GM23248 (cell line): ENCODE measurements around the gene PTPRN.

Source experiments
- EZH2 ChIP-seq: fragments of 200-600 bp; sonication (generic); IDR thresholded peaks from 2 replicates; pipeline ENCODE4 v1.6.1; 2018; ENCODE audit warnings: antibody characterized with exemption, mild to moderate bottlenecking; ENCODE audit not compliant: insufficient read depth, poor library complexity, severe bottlenecking
- EZH2phosphoT487 ChIP-seq: fragments of 200-600 bp; sonication (generic); IDR thresholded peaks from 2 replicates; pipeline ENCODE4 v1.6.1; 2018; ENCODE audit warnings: antibody characterized with exemption, moderate library complexity, mild to moderate bottlenecking, low read depth; ENCODE audit not compliant: insufficient read depth

GRCh38 chr2:219314804-219315468, 5.7 kb upstream of the PTPRN start:
- no peak for TF ChIP-seq EZH2
- TF ChIP-seq EZH2phosphoT487: no peak
